Stimulated activated CD8-positive, alpha-beta memory T cell treated with anti-CD3 and anti-CD28 coated beads, Interleukin-4, amount 100 ng/mL, for 1 hour (primary cell): ENCODE data around the gene ZGRF1.
"Not testable (repeated sequence)": the region's sequence is repeated elsewhere in the genome, so short reads cannot be mapped to it uniquely, and the experiment has no call there.

ENCODE experiments used
- DNase-seq, 2 donors: peaks; one replicate each; pipeline ENCODE4 v3.0.0-alpha.2; 2020; ENCODE audit warnings: low read depth in 2 of 2, low spot score in 1 of 2

The ZGRF1 gene

GRCh38 chr4:112642526-112642925 lies 5.8 kb upstream of the ZGRF1 start:
- DNase-seq, result no peak

DNA sequence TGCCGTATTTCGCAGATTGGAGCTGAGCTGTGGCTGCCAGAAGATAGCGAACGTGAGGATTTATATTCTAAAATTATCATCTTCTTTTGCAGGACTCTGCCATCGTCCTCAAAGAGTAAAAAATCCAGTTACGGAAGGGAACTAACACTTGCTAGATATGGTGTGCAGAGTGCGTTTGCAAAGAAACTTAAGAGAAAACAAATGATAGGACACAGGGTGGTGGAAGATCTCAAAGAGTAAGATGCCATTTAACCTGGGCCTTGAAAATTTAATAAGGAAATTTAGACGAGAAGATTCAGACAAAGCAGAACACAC lies 800 bp upstream of the ZGRF1 start:
- DNase-seq, result no peak

DNA sequence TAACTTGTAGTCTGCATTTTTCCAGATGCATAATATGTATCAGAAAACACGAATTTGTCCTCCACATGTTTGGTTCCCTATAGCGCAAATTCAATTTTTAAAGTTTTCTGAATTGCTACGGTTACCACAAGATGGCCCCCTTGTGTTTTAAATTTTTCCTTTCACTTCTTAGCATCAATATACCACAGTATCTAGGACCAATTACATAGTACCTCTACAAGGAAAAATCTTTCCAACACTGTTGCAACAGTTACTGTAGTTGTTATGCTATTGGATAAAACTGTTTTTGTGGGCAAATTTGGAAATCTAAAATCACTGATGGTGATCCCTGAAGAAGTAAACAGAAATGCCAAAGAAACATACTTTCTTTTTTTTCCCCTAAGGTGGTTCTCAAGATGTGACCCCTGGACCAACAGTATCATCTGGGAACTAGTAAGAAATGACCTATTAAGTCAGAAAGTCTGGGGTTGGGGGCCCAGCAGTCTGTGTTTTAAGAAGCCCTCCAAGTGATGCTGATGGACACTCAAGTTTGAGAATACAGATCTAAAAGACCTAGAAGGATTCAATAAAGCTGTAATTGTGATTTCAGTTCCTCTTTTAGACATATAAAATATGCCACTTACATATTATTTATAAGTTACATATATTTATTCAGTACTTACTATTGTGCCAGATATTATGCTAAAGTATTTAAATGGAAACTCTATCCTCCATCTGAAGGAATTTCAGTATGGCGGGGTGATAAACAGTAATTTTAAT lies 3.1 kb downstream of the ZGRF1 start:
- no peak for DNase-seq

DNA sequence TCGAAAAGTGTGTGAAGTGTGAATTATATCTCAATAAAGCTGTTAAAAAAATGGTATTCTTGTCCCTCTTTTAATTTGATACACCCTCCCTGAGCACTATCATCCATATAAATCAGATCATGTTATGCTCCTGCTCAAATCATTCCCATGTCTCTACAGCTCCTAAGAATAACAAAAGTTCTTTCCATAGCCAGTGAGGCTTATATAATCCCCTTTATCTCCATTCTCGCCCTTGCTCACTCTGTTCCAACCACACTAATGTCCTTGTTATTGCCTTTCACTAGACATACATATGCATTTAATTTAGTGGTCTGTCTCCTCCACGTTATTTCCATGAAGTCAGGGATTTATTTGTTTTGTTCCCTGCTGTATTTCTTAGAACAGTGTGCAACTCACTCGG lies 10.5 kb downstream of the ZGRF1 start:
- no peak for DNase-seq

DNA sequence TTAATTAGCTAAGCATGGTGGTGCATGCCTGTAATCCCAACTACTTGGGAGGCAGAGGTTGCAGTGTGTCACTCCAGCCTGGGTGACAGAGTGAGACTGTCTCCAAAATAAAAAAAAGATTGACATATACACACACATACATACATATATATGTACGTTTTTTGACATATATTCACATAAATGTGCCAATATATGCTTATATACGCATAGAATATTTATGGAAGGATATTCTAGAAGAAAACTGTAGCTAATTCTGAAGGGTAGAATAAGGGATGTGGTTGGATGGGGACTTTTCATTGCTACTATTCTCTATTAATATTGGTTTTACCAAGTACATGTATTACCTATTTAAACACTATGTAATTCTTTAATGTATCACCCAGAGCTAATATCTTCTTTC lies 19.7 kb downstream of the ZGRF1 start:
- DNase-seq, result no peak

DNA sequence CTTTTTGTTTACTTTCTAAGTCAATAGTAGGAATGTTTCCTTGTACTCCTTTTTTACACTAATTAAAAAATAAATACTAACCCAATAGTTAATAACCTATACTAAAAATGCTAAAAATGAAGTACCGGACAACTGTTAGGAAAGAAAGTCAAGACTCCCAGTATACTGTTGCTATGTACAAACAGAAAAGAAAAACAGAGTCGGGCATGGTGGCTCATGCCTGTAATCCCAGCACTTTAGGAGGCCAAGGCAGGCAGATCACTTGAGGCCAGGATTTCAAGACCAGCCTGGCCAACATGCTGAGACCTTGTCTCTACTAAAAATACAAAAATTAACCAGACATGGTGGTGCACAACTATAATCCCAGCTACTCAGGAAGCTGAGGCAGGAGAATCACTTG lies 23.9 kb downstream of the ZGRF1 start:
- DNase-seq, result not testable (repeated sequence)

- no peak for DNase-seq
These were observed 32.1 kb downstream of the ZGRF1 start for GRCh38 chr4:112604589-112604988.

DNA sequence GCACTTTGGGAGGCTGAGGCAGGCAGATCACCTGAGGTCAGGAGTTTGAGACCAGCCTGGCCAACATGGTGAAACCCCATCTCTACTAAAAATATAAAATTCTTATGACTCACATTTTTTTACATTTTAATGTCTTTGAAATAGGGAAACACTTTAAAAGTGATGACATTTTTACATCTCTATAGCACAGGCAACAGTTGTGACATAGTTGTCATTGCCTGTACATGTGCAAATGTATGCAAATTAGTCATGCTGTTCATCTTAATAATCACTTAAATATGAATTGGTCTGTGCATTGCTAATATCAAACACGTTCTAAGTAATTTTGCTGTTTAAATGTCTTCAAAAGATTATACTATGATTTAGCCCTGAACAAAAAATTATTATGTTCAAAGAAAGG lies 41.7 kb downstream of the ZGRF1 start:
- DNase-seq, result no peak

DNA sequence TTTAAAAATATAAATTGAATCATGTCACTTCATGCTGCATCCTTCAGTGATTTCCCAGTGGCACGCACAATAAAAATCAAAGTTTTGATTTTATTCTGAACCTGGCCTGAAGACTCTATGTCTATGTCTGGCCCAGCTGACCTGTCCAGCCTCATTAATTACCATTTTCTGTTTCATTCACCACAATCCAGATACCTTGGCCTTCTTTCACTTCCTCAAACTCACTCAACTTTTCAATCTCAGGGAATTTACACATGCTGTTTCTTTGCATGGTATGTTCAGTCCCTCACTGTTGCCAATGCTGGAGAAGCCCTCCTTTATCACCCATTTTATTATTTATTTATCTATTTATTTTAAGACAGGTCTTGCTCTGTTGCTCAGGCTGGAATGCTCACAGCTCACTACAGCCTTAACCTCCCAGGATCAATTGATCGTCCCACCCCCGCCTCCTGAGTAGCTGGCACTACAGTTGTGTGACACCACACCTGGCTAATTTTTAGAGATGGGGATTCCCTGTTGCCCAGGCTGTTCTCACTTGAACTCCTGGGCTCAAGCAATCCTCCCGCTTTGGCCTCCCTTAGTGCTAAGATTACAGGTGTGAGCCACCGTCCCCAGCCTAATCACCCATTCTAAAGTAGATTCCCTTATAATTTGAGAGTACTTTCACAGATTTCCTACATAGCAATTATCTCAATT lies 43.1 kb downstream of the ZGRF1 start:
- no peak for DNase-seq

DNA sequence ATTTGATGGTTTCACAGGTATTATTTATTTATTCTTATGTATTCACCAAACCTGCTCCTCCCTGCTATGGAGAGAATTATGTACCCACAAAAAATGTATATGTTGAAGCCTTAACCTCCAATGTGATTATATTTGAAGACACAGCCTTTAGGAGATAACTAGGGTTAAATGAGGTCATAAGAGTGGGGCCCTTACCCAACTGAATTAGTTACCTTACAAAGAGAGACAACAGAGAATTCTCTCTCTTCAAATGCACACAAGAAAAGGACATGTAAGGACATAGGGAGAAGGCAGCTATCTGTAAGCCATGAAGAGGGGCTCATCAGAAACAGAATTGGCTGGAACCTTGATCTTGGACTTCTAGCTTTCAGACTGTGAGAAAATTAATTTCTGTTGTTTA lies 44.0 kb downstream of the ZGRF1 start:
- no peak for DNase-seq

GRCh38 chr4:112591593-112591992 lies 45.1 kb downstream of the ZGRF1 start:
- no peak for DNase-seq

DNA sequence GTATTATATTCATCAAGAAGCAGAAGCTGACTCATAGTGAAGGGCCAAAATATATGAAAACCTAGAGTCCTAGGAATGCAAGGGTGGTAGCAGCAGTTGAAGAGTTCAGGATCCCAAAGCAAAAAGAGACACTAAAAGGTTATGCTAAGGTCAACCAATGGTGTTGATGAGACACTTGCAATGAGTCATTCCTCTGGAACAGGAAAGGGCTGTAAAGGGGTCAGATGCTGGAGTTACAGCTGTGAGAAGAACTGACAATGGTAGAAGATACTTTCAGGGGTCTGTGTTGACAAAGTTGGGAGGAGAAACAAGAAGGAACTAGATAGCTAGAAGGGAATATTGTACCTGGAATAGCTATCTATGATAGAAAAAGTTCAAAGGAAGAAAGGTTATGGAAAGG lies 47.5 kb downstream of the ZGRF1 start:
- DNase-seq, result no peak

GRCh38 chr4:112585977-112586736 lies 50.6 kb downstream of the ZGRF1 start:
- DNase-seq, result no peak

GRCh38 chr4:112567536-112567935 lies 69.2 kb downstream of the ZGRF1 start:
- no peak for DNase-seq

- no peak for DNase-seq
These were observed 71.9 kb downstream of the ZGRF1 start for GRCh38 chr4:112564706-112565270.

DNA sequence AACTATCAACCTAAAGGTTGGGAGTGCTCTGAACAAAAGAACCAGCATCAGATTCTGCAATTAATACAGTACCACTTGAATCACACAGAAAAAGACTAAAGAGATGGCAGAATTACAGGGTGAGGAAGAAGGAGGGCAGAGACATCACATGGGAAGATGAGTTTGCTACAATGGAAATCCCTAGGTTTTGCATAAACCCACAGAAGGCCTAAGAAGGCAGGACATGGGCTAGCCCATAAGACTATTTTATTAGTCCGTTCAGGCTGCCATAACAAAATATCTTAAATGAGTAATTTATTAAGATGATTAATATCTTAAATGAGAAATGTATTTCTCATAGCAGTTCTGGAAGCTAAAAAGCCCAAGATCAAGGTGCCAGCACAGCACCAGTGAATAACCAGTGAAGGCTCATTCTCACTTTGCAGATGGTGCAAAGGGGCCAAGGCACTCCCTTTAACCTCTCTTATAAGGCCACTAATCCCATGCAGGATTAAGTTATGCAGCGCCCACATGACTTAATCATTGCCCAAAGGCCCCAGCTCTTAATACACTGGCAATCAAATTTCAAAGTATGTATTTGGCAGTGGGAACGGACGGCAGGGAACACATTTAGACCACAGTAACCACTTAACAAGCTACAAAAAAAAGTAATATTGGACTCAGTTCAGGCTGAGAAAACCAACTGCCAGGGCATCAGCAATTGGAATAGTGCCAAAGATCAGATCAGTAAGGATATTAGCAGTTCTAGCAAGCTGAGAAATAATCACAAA lies 73.1 kb downstream of the ZGRF1 start:
- no peak for DNase-seq

DNA sequence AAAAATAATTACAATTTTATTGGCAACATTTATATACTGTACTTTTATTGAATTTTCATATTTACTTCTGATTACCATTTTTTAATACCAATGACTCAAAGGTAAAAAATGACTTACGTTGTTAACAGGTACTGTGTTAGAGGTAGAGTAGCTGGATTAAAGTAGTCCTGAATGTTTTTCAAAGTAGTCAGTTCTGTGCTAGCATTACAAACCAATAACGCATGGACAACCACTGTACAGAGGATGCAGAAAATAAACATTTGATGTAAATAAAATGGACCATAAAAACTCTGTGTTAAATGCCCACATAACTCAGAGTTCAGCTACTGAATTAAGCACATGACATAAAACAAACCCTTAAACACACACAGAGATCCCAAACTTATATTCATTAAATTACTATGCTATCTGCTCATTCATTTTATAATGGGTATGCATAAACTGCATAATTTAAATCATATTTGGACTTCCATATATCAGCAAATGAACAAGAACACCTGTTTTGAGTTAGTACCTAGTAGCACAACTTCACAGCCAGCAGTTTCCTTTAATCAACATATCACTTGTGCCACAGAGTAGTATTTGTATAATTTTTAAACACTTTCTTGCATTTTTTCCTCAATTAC lies 74.3 kb downstream of the ZGRF1 start:
- no peak for DNase-seq

- DNase-seq, result no peak
These were observed 76.6 kb downstream of the ZGRF1 start for GRCh38 chr4:112560084-112560483.

DNA sequence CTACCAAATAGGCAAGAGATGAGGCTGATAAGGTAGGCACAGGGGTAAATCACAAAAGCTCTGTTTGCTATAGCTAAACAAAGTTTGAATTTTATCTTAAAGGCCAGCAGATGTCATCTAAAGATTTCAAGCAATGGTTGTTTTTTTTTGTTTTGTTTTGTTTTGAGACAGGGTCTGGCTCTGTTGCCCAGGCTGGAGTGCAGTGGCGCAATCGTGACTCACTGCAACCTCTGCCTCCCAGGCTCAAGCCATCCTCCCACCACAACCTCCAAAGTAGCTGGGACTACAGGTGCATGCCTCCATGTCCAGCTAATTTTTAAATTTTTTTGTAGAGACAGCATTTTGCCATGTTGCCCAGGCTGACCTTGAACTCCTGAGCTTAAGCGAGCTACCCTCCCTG lies 77.7 kb downstream of the ZGRF1 start:
- DNase-seq, result no peak

GRCh38 chr4:112557676-112558411 lies 78.9 kb downstream of the ZGRF1 start:
- no peak for DNase-seq
